D721Med (cell line): Measurements from ENCODE around the gene HNRNPLL.
"Not testable (repeated sequence)": the region's sequence is repeated elsewhere in the genome, so short reads cannot be mapped to it uniquely, and the experiment has no call there.

Experiments used
- DNase-seq: peaks from one replicate; pipeline ENCODE4 v3.0.0; 2011; ENCODE audit warnings: low spot score; ENCODE audit not compliant: insufficient read length
- FAIRE-seq: peaks from 2 replicates; lab custom pipeline; 2011; peaks lifted over from hg19 to GRCh38; lab: Jason Lieb, UNC
- TF ChIP-seq, protein P1 (sequence below): IDR thresholded peaks from 2 replicates; pipeline ENCODE4 v1.5.1; 2012; ENCODE audit warnings: mild to moderate bottlenecking, control low read depth; ENCODE audit not compliant: insufficient read depth; ENCODE audit errors: missing control alignments

The HNRNPLL gene

DNA sequence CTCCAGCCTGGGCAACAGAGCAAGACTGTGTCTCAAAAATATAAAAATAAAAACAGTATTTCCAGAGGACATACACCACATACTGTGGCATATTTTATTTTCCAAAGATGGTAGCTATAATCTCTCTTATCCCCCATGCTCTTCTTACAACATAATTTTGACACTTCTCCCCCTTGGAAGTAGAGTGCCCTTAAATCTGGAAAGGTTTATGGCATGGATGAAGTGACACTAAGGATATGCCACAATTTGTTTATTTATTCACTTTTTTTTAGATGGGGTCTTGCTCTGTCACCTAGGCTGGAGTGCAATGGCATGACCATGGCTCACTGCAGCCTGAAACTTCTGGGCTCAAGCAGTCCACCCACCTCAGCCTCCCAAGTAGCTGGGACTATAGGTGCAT is 56.7 kb downstream of the HNRNPLL start:
- DNase-seq = no peak
- FAIRE-seq = no peak
- TF ChIP-seq, protein P1, sequence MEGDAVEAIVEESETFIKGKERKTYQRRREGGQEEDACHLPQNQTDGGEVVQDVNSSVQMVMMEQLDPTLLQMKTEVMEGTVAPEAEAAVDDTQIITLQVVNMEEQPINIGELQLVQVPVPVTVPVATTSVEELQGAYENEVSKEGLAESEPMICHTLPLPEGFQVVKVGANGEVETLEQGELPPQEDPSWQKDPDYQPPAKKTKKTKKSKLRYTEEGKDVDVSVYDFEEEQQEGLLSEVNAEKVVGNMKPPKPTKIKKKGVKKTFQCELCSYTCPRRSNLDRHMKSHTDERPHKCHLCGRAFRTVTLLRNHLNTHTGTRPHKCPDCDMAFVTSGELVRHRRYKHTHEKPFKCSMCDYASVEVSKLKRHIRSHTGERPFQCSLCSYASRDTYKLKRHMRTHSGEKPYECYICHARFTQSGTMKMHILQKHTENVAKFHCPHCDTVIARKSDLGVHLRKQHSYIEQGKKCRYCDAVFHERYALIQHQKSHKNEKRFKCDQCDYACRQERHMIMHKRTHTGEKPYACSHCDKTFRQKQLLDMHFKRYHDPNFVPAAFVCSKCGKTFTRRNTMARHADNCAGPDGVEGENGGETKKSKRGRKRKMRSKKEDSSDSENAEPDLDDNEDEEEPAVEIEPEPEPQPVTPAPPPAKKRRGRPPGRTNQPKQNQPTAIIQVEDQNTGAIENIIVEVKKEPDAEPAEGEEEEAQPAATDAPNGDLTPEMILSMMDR = no peak

- not testable (repeated sequence) for DNase-seq, FAIRE-seq
These were observed 60.5 kb downstream of the HNRNPLL start for GRCh38 chr2:38542248-38542631.

DNA sequence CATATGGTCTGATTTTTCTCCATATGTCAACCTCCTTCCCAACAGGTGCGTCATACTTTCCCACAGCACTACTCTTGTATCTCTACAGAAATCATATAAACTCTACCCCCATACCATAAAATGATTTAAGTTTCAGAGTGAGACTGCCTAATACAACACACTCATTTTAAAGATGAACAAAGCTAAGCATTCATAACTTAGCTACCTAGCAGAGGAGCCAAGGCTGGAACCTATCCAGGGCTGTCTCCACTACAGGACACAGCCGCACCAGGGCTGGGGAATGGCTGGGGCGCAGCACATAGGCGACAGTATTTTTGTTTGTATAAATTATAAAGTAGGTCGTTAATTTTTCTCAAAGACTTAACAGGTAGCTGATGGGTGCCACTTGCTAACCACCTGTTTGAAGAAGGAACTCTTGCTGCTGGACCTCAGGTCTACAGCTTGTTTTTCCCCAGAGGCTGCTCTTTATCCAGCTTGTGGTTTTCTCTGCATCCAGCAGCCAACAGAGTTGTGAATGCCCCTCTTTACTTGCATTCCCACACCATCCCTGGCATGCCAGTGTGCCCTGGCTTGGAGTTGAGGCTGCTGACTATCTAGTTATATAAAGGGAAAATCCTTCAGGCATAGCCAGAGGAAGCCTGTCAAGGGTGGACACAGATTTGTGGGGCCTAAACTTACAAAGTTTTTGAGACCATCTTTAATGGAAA is 62.0 kb downstream of the HNRNPLL start:
- TF ChIP-seq, protein P1 = no peak
- DNase-seq = no peak
- no peak for FAIRE-seq

- DNase-seq = no peak
- TF ChIP-seq, protein P1 = no peak
- FAIRE-seq = no peak
These were observed 63.6 kb downstream of the HNRNPLL start for GRCh38 chr2:38539086-38539485.

DNA sequence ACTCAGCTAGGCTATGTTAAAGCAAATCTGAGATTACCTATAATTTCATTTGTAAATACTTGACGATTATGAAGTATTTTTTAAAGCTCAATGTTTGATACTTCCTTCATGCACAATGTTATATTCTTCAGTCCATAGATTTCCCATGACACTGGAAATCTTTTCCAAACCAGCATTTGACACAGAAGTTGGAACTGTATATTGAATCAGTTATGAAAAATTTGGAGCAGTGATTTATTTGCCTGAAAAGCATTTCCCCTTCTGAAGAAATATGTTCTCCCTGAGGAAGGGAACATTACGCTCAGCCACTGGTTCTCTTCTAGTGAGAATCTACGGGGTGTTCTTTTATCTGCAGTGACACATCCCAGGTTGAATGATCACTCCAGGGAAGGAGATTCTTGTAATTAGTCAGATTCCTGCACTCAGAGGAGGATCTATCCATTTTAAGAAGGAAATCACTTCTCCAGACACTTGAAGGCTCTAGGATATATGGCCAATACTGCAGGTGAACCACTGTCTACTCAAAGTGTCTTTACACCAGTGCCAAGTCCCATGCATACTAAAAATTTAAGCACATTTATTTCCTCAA is 64.7 kb downstream of the HNRNPLL start:
- no peak for FAIRE-seq

GRCh38 chr2:38537296-38537695 is 65.4 kb downstream of the HNRNPLL start:
- not testable (repeated sequence) for FAIRE-seq, DNase-seq

More for the DNA sequence above, 64.7 kb downstream of the HNRNPLL start:
- TF ChIP-seq, protein P1 = no peak
- no peak for DNase-seq

DNA sequence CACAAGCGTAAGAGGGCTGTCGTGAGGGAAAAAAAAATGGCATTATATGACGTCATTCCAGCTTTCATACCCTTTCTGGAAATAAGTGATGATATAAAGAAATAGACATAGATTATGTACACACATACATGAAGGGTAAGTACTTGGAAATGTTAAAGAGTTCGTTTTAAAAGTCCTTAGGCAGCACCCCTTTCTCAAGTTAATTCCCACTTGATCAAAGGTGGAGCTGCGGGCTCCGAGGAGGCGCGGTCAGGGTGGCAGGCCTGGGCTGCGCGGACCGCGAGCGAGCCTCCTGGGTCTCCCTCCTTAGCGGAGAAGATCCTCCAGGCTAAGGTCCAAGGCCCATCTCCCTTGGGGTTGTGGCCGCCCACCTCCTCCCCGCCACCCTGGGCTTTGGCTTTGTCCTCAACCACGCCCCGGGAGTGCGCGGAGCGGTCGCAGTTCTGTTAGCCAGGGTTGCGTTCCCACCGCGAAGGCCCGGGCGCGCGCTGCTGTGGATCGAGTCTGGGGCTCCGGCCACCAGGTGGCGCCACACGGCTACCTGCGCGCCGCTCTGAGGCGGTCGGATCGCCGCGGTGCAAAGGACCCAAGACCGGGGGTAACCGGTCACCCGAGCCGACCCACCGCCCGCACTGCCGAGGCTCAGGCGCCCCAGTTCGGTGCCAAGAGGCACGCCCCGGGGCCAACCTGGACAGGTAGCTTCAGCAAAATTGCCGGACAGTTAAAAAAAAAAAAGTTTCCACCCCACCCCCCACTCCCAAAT is 66.8 kb downstream of the HNRNPLL start:
- peak; percentile 67 for DNase-seq
- no peak for FAIRE-seq
- TF ChIP-seq, protein P1 = peak; percentile 77

DNA sequence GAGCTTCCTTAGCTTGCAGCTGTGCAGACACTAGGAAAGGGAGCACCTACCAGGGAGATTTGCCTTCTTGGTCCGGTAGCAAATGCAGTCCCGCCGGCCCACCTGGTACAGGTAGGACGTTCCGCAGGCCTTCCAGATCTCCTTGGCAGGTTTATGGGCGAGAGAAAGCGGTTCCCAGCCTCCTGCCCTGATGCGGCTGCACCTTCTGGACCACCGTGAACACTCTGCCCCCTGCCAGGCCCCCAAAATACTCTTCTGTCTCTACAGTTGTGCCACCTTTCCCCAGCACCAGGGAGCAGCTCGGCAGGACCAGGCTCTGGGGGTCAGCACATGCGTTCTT is 67.4 kb downstream of the HNRNPLL start:
- DNase-seq (no peak), FAIRE-seq (no peak)
- TF ChIP-seq, protein P1 = no peak
